COLO829 (cell line): Measurements from ENCODE around the gene RARRES1.
A peak's percentile ranks its signal among the peaks of the same experiment; 100 is the strongest.

ENCODE experiments used
- DNase-seq: peaks from one replicate; pipeline ENCODE4 v3.0.0; 2012; ENCODE audit warnings: low spot score

The RARRES1 gene, protein sequence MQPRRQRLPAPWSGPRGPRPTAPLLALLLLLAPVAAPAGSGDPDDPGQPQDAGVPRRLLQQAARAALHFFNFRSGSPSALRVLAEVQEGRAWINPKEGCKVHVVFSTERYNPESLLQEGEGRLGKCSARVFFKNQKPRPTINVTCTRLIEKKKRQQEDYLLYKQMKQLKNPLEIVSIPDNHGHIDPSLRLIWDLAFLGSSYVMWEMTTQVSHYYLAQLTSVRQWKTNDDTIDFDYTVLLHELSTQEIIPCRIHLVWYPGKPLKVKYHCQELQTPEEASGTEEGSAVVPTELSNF

DNA sequence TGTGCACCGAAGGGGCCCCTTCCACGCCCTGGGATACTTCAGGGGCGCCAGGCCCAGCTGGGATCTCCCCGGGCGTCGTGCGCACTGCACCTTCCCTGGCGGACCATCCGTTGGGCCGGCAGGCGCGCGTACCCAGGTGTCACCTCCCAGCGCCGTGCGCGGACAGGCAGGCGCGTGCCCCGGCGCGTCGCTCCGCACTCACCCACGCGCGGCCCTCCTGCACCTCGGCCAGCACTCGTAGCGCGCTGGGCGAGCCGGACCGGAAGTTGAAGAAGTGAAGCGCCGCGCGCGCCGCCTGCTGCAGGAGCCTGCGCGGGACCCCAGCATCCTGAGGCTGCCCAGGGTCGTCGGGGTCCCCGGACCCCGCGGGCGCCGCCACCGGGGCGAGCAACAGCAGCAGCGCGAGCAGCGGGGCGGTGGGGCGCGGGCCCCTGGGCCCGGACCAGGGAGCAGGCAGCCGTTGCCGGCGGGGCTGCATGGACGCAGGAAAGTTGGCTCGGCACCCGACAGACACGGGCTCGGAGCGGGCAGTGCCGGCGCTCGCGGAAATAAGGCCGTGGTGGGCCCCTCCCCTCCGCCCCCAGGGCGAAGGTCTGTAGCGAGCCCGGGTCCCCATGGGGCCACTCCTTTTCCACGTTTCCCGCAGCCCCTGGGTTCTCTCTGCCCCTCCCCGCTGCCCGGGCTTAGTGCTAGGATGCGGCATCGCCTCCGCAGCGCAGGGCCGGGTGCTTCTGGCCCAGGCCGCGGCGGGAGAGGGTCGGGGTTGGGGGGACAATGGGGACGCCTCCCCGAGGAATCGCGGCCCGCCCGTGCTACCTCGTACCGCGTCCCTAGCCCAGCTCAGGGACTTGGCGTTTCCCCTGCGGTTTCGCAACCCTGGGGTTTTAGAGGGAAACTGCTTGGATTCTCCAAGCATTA lies at the start of gene RARRES1:
Gene RARRES1 (minus strand): TSS at position 520 of the 918 bp plus-strand sequence. CDS start 42 bp downstream, at position 478.
- DNase-seq, result no peak

DNA sequence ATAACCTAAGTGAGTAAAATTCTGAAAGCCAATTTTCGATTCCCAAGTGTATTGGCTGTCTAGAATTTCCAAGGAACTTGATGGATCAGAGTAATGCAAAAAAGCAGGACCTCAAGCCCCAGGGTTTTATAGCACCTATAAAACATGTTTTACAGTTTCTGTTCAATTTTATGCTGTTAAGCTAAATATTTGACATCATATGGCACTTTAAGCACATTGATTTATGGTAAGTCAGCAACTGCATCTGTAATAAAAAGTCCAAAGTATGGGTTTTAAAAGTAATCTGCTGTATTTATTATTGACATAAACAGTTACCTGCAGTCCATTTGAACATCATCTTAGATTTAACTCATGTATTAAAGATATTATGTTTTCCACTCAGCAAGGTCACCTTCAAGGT lies 49.6 kb upstream of the RARRES1 start:
- DNase-seq, result no peak

DNA sequence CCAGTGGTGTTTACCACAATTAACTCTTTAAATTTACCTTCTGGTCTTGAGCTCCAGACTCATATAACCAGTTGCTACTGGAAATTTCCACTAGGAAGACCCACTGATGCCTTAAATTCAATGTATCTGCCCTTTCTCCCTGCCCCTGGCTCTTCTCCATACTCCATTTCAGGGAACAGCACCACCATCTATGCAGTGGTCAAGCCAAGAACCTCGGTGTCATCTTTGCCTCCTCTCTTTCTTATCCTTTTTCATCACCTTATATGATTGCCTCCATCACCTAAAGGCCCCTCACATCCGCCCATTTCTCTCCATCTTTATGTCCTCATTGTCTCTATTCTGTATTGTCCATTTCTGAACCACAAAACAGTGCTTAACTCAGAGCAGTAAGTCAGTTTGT lies 48.9 kb upstream of the RARRES1 start:
- no peak for DNase-seq

DNA sequence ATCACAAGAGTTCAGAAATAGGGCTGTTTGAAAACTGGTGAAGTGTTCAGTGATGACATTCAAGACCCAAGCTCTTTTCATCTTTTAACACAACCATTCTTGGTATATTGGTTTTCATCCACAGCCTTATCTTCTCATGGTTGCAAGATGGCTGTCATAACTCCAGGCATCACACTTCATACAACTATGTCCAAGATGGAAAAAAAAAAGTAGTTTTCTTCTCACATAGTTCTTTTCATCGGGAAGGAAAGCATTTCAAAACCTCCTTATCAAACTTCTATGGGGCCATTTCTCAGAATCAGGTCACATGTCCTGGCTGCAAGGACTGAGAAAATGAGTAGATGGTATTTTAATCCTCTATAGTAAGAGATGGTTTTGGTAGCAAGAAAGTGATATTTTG lies 48.5 kb upstream of the RARRES1 start:
- DNase-seq, result no peak

DNA sequence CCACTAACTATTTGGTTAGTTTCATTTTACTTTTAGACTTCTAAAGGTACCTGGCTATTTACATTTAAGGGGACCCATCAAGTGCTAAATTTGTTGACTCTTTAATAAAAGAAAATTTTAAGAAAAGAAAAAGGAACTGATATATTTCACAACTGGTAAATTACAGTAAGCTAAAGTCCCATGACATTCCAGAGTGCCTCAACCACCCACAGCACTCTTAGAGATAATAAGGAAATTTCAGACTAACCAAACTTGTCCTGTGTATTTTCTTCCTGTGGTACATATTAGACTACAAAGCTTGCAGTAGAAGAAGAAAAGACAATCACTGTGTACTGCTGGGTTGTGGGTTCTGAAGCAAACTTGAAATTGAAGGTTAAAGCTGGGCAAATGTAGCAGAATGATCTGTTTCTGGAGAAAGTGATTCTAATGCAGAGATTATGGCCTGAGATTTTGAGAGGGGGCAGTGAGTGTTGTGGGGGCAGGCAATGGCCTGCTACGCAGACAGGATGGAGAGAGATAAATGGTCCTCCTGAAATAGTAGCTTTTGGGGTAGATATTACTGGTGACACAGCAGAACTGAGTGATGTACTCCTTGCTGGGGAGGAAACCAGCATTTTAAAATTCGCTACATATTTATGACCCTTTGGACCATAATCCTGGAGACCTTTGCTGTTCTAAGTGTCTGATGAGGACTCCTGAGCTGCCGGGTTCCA lies 45.1 kb upstream of the RARRES1 start:
- DNase-seq, result no peak

DNA sequence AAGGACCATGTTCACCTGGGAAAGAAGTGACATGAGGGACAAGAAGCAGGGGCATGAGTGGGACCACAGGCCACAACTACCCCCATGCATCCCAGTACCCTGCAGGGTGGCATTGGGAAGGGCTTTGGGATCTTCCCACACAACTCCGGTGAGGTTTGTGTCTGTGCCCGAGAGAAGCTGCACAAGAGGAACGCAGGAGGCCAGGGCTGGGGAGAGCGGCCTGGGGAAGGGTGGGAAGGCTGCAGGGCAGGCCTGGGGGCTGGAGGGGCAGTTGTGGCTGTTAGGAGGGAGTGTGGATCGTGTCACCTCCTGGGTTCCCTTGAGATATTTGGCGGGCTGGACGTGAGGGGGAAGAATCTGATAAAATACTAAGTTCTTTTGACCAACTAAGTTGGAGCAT lies 44.3 kb upstream of the RARRES1 start:
- no peak for DNase-seq

DNA sequence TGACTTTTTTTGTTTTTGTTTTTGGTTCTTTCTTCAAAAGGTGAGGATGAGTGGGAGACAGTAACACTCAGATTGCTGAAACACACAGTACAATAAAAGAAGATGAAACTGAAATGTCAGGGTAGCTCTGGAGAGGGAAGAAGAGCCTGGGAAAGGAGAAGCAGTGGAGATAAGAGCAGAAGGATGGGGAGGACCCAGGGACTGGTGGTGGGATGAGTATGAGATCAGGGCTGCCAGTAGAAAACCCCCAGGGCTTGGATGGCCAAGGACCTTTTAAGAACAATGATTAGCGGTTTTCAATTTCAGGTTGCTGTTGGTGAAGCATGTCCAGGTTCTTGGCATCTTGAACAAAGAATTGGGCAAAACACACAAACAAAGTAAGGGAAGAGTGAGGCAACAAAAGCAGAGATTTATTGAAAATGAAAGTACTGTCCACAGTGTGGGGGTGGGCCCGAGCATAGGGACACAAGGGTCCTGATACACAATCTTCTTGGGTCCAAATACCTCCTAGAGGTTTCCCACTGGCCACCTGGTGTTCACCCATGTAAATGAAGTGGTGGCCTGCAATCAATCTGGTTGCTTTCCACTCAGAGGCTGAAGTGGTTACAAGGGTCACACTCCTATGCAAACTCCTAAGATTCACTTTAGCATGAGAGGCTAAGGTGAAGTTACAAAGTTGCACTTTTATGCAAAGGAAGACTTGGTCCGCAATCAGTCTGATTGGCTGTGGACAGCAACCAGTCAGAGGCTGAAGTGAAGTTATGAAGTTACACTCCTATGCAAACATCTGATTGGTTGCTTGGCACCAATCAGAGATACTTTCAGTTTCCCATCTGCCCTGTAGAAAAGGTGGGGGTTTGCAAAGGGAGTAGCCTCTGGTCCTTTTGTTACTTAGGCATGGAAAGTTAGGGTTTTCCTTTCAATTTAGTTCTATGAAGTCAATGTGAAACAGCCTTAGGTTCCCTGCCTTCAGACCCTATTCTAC lies 43.5 kb upstream of the RARRES1 start:
- no peak for DNase-seq

DNA sequence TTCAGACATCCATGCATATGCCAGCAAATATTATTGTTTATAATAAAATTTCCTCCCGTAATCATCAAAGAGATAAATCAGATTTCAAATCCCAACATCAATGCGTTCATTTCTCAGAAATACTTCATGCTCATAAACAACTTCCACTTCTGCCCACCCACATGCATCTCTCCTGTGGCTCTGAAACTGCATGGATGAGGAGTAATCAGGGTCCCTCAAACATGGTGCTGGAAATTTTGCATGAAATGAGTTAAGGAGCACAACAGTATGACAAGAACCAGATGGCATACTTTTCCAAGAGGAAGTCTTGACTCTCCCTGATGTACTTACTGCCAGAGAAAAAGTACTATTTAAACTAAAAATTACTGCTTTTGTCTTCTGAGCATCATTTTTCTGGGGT lies 42.7 kb upstream of the RARRES1 start:
- DNase-seq, result no peak

DNA sequence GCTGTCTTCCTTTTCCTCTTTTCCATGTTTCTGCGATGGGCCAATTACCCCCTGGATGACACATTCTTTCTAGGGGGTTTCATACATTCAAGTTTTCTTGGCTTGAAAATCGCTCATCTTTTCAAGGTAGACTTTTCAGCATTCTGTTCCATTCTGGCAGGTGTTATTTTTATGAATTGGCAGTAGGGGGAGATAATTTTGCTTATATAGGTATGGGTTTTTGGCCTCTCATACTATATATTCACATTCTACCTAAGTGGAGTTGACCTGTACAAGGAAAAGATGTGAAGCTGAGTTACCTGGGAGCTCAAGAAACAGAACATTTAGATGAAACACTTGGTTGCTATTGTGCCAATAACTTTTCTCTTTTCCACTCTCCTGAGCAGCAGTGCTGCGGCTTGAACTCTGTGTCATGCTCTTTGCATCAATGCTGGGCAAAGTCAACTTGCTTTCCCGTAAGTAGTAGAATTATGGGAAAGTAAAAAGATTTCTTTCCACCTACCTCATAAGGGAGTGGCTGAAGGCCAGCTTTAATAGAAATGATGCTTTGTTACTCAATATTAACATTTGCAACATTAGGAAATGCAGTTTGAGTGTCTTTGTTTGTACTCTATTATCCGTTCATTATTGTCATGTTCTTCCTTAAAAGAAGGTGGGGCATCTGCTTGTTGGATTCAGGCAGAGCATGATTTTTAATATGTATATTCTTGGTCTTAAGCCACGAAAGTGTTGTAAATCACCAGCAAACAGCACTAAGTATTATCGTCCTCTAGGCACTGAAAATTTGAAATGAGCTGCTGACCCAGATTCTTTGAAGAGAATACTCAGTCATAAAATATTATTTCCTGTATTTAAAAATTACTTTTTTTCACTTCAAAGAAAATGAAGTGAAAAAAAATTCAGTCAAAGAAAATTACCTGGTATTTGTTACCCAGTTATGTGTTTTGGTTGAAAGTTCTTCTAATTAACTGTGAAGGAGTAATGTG lies 41.9 kb upstream of the RARRES1 start:
- no peak for DNase-seq

DNA sequence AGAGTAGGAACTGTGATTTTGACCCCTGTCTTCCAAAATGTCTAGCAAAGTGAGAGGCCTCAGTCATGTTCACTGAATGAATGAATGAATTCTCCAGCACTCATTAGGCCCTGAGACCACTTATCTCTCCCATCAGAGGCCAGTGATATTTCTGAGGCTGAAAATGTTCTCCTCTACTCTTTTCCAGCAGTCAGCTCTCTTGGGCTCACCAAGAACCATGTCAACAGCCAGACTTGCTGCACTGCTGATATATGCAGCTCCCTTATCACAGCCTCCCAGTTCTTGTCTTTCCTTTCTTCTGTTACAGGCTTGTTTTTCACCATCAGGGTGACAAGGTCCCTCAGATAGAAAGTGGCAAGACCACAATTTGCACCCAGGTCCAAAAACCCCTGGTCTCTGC lies 40.9 kb upstream of the RARRES1 start:
- DNase-seq, result no peak

DNA sequence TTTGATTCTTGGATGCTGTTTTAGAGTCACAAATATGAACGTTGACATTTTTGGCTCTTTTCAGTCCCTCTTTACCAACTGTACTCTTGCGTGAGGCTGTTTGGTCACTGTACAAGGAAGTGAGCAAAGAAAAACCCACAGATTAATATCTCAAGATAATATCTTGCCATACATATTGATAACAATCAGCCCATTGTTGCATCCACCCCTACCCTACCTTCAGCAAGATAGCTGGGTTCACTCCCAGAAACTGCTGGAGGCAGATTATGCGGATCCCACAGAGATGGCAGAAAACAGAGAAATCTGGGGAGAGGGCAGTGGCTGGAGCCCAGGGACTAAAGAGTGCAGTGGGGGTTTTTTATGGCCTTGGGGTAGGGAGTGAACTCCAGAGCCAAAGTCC lies 39.7 kb upstream of the RARRES1 start:
- DNase-seq, result peak; percentile 26

DNA sequence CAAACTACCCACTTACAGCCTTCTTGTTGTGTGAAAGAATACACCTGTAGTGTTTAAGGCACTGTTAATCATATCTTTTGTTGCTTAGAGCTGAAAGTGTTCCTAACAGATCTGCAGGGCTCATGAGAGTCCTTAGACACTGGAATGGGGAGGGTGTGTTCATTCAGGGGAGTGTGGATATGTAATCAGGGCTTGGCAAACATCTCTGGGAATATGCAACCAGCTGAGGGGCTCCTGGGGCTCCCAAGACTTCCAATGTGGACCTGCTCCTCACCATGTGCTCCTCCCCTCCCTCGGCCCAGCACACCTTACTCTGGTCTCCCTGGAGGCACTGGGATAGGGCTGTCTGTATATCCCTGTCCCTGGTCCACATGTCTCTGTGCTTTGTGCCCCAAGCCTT lies 39.3 kb upstream of the RARRES1 start:
- no peak for DNase-seq

DNA sequence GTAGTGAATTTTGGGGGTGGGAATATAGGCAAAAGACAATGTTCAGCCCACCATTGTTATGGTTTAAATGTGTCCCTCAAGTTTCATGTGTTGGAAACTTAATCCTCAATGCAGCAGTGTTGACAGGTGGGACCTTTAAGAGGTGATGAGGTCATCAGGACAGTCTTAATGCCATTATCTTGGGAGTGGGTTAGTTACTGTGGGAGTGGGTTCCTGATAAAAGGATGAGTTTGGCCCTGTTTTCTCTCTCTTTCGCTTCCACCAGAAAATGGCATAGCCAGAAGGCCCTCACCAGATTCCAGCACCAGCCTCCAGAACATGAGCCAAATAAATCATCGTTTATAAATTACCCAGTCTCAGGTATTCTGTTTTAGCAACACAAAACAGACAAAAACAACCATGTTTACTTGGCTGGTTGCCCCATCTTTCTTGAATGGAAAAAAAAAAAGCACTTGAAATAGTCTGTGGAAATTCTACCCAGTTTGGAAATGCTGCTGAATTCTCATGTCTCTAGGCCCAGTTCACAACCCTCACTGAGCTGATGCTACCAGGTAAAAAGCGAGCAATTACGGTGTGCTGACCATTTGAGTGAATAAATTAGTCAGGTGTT lies 38.6 kb upstream of the RARRES1 start:
- DNase-seq, result no peak

DNA sequence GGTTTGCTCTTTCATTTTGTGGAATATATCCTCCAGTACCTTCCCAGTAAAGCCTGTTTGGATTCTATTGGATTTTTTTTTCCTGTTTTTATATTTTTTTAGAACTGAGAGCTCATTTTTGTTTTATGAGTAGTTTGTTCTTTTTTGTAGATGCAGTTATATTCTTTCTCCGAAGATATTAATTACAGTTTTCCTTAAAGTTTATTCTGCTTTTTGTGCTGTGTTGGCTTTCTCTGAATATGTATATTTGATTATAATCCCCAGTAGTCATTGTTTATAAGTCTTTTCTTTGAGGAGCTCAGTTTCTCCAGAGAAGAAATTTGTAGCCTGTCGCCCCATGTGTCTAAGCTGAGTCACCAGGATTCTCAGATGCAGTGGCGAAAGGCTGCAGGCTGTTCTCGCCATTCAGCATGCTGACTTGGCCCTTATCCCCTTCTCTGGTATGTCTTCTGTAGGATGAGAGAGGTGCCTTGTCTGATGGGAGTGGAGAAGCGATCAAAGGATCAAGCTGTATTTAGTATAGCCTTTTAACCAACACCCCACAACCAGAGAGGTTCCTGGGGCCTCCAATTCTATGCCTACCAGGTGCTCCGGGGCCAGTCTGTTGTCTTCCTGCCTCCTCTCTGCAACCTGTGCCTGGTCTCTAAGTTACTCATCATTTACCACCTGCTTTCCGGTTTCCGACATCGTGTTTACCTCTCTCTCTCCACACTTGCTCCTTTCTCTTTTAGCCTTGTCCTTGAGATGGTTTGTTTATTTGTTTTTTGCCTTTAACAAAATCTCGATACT lies 37.9 kb upstream of the RARRES1 start:
- peak; percentile 46 for DNase-seq

DNA sequence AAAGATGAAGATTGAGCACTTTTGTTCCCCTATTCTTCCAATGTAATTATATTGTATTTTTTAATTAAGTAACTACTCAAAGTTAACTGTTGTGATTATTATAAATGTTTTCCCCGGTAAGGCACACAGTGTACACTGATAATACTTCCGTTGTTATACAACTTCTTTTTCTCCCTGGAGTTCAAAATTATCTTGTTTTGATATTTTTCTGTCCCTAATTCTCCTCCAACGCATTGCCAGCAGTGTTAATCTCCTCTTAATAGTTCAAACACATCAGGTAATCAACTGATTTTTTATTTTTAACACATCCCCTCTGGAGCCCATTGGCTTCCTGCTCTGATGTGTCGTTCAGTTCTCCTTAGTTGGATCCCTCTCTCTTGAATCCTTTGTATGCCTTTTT lies 37.3 kb upstream of the RARRES1 start:
- DNase-seq, result no peak

DNA sequence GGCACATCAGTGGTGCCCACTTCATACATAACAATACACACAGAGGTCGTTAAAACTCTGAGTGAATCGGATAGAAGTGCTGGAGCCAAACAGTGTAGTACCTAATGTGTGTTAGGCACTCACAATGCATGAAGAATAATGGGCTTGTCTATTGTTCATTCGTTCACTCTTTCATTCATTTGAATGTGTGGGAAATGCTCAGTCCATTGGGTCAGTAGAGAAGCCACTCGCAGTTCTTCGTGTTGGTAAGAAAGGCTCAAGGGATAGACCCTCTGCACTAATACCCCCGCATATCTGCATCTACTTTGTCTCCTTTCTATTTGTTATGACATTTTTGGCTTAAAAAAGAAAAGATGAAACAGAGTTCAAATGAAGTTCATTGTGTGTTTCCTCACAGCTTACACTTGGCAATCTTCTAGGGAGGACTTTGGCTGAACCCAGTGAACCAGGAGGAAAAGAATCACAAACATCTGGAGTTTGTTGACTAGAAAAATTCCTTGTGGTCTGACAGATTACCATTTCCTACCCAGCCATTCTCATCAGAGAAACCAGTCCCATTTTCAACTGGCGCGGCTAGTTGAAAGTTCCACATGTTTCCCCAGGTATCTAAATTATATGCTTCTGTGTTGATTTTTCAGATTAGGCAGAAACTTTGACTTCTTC lies 36.8 kb upstream of the RARRES1 start:
- peak; percentile 45 for DNase-seq

DNA sequence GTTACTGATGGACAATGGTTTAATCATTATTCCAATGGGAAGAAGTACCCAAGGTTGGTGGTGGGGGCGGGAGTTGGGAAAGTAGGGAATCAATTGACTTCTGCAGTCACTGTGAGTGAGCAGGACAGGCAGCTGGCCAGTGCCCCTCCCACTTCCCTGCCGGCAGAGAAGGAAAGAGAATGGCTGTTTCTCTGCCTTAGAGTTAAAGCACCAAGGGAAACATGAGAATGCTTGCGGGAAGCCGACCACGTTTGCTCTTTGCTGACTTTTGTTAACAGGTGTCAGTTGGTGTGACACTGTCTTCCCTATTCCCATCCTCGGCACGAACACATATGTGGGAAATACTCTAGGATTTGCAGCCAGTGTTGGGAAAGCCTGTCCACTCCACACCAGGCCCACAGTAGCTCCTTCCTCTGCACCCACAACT lies 36.1 kb upstream of the RARRES1 start:
- peak; percentile 33 for DNase-seq

DNA sequence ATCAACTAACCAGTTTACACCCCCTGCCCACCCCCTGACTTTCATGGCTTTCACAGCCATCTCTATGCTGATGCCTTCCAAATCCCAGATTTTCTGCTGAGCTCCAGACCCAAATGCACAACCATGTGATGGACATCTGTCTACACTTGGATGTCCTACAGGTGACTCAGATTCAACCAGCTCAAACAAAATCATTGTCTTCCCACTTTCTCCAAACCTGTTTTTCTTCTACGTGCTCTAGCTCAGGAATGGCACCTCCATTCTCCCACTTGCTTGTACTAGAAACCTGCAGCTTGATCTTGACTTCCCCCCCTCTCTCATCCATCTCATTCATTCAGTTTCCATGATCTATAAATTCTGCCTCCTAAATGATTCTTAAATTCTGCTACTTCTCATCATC lies 34.1 kb upstream of the RARRES1 start:
- DNase-seq, result no peak
